ENCODE results near the gene DCAF6. TPM values are rescaled to one million over a fixed set of nuclear protein-coding genes. Genes with fewer than 3 reads are reported as not detected.

The DCAF6 gene
- total RNA-seq, 1 donor from 2014 or later = 32.9 TPM

DNA sequence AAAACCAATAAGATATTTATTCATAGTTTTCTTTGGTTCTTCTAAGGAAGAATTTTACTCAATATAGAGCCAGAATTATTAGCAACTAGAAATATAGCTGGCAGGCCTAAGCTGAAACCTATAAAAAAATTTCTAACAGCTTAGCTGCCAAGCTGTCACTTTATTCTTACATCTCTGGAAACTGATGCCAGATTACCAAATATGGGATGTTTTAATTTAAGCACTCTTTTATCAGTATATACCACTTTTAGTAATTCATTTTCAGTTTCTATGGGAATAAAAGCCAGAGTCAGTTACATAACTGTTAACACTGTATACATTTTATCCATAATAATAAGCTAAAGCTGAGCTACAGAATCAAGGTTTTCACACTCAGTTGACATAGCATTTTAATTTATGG lies 69.0 kb downstream of the DCAF6 start:
- H3K36me3 Mint-ChIP-seq (ENCODE audit: low read depth) = peaks cover 51% of the 10 kb centered on the region
- CTCF ChIA-PET = no interaction called here

DNA sequence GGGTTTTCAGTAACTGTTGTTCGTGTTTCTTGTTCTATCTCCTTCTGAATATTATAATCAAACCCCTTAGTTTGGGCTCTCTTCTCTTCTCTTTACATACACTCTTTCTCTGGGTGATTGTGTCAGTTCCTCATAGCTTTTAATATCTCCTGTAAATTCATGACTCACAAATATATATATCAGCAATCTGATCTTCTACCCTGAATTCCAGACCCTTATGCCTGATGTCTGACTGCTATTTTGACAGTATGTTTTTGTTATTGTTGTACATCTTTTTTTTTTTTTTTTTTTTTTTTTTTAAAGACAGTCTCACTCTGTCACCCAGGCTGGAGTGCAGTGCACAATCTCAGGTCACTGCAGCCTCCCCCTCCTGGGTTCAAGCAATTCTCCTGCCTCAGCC lies 71.2 kb downstream of the DCAF6 start:
- H3K27me3 Mint-ChIP-seq = no peaks in the 10 kb centered on the region
- H3K36me3 Mint-ChIP-seq (ENCODE audit: low read depth) = peaks cover 54% of the 10 kb centered on the region
- ChIA-PET CTCF (no interaction called here), POLR2A (no interaction called here)
- DNase-seq = no peak
- H3K4me3 Mint-ChIP-seq = no peak overlapping the region
- no peak overlapping the region for H3K27ac Mint-ChIP-seq
- TF ChIP-seq, protein P1, sequence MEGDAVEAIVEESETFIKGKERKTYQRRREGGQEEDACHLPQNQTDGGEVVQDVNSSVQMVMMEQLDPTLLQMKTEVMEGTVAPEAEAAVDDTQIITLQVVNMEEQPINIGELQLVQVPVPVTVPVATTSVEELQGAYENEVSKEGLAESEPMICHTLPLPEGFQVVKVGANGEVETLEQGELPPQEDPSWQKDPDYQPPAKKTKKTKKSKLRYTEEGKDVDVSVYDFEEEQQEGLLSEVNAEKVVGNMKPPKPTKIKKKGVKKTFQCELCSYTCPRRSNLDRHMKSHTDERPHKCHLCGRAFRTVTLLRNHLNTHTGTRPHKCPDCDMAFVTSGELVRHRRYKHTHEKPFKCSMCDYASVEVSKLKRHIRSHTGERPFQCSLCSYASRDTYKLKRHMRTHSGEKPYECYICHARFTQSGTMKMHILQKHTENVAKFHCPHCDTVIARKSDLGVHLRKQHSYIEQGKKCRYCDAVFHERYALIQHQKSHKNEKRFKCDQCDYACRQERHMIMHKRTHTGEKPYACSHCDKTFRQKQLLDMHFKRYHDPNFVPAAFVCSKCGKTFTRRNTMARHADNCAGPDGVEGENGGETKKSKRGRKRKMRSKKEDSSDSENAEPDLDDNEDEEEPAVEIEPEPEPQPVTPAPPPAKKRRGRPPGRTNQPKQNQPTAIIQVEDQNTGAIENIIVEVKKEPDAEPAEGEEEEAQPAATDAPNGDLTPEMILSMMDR (IDR thresholded peaks at IDR 0.05) = no peak
- H3K9me3 Mint-ChIP-seq = no peaks in the 10 kb centered on the region
- intact Hi-C loops (cut with micrococcal nuclease) = no loop called here
- ATAC-seq (ENCODE audit: low read depth) = no peak
- H3K4me1 Mint-ChIP-seq = peaks cover 2% of the 10 kb centered on the region

More for the DNA sequence above, 69.0 kb downstream of the DCAF6 start:
- POLR2A ChIA-PET = no interaction called here
- Mint-ChIP-seq H3K27me3 (no peaks in the 10 kb centered on the region), H3K9me3 (no peaks in the 10 kb centered on the region), H3K4me3 (no peak overlapping the region), H3K27ac (no peak overlapping the region), H3K4me1 (peaks cover 2% of the 10 kb centered on the region)
- intact Hi-C loops (cut with micrococcal nuclease) = no loop called here
- DNase-seq (no peak), ATAC-seq (ENCODE audit: low read depth) (no peak)
- TF ChIP-seq, protein P1 (IDR thresholded peaks at IDR 0.05) = no peak

DNA sequence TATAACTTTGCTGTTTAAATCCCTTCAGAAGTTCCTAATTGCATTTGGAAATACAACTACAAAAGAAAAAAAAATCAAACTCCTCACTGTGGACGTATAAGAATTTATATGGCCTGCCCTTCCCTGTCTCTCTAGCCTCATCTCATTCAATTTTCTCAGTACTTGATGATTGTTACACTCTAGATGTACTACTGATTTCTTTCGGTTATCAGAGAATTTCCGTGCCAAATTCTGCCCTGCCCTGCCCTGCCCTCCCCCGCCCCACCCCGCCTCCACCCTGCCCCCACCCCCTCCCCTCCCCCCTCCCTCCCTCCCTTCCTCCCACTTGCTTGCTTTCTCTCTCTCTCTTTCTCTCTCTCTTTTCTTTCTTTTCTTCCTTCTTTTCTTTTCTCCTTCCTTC lies 72.1 kb downstream of the DCAF6 start:
- H3K9me3 Mint-ChIP-seq = no peaks in the 10 kb centered on the region
- POLR2A ChIA-PET = no interaction called here
- intact Hi-C loops (cut with micrococcal nuclease) = no loop called here
- CTCF ChIA-PET = no interaction called here
- H3K27me3 Mint-ChIP-seq = no peaks in the 10 kb centered on the region
- TF ChIP-seq, protein P1 (IDR thresholded peaks at IDR 0.05) = no peak
- peaks cover 2% of the 10 kb centered on the region for H3K4me1 Mint-ChIP-seq
- DNase-seq (no peak), ATAC-seq (ENCODE audit: low read depth) (no peak)
- no peak overlapping the region for H3K4me3 Mint-ChIP-seq
- peaks cover 58% of the 10 kb centered on the region for H3K36me3 Mint-ChIP-seq (ENCODE audit: low read depth)
- H3K27ac Mint-ChIP-seq = no peak overlapping the region

DNA sequence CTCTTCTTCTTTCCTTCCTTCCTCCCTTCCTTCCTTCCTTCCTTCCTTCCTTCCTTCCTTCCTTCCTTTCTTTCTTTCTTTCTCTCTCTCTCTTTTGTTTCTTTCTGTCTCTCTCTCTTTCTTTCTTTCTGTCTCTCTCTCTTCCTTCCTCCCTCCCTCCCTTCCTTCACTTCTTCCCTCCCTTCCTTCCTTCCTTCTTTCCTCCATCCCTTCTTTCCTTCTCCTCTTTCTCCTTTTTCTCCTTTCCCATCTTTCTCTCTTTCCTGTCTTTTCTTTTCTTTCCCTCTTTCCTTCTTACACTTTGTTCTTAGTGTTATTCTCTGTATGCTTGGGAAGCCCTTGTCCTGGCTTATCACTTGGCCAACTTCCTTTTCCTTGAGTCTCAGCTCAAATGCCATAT lies 72.8 kb downstream of the DCAF6 start:
- ATAC-seq (ENCODE audit: low read depth) (no peak), DNase-seq (no peak)
- Mint-ChIP-seq H3K4me1 (peaks cover 2% of the 10 kb centered on the region), H3K4me3 (no peak overlapping the region), H3K36me3 (ENCODE audit: low read depth) (peaks cover 60% of the 10 kb centered on the region), H3K27me3 (no peaks in the 10 kb centered on the region), H3K27ac (no peak overlapping the region), H3K9me3 (no peaks in the 10 kb centered on the region)
- TF ChIP-seq, protein P1 (IDR thresholded peaks at IDR 0.05) = no peak
- POLR2A ChIA-PET = no interaction called here
- intact Hi-C loops (cut with micrococcal nuclease) = no loop called here
- CTCF ChIA-PET = no interaction called here

DNA sequence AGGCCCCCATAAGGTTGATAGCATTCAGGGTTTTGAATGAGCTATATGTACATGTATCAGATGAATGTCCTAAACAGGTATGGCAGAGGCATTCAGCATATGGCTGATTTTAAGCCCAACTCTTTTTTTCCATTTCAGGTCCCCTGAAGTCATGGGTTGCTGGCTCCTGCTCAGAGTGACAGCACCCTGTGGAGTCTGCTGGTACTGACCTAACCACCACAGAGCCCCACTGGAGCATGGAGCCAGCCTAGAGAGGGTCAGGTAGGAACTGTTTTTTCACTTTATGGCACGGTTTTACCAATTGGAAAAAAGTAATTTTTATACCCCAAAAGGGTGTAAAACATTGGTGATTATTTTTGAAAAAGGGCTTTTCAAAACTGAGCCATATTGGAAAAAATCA lies 82.9 kb downstream of the DCAF6 start:
- ChIA-PET POLR2A (no interaction called here), CTCF (no interaction called here)
- H3K27me3 Mint-ChIP-seq = no peaks in the 10 kb centered on the region
- peaks cover 43% of the 10 kb centered on the region for H3K36me3 Mint-ChIP-seq (ENCODE audit: low read depth)
- DNase-seq = no peak
- no peaks in the 10 kb centered on the region for H3K9me3 Mint-ChIP-seq
- intact Hi-C loops (cut with micrococcal nuclease) = no loop called here
- TF ChIP-seq, protein P1 (IDR thresholded peaks at IDR 0.05) = no peak
- H3K4me3 Mint-ChIP-seq = no peak overlapping the region
- no peaks in the 10 kb centered on the region for H3K4me1 Mint-ChIP-seq
- ATAC-seq (ENCODE audit: low read depth) = no peak
- H3K27ac Mint-ChIP-seq = no peak overlapping the region

Data from activated B cell treated with CpG ODN at 0.5 μM for 24 hours (primary cell).